ENCODE measurements around the gene TMEM161A. TPM values are rescaled to one million over a fixed set of nuclear protein-coding genes. Genes with fewer than 3 reads are reported as not detected.

TMEM161A gene
- total and polyA plus RNA-seq, 2 of the 13 experiments (the other 11 are each of a cell fraction or from before 2014, with no cell fraction given) = 25.9 to 31.4 TPM

- TF ChIP-seq, protein P1, sequence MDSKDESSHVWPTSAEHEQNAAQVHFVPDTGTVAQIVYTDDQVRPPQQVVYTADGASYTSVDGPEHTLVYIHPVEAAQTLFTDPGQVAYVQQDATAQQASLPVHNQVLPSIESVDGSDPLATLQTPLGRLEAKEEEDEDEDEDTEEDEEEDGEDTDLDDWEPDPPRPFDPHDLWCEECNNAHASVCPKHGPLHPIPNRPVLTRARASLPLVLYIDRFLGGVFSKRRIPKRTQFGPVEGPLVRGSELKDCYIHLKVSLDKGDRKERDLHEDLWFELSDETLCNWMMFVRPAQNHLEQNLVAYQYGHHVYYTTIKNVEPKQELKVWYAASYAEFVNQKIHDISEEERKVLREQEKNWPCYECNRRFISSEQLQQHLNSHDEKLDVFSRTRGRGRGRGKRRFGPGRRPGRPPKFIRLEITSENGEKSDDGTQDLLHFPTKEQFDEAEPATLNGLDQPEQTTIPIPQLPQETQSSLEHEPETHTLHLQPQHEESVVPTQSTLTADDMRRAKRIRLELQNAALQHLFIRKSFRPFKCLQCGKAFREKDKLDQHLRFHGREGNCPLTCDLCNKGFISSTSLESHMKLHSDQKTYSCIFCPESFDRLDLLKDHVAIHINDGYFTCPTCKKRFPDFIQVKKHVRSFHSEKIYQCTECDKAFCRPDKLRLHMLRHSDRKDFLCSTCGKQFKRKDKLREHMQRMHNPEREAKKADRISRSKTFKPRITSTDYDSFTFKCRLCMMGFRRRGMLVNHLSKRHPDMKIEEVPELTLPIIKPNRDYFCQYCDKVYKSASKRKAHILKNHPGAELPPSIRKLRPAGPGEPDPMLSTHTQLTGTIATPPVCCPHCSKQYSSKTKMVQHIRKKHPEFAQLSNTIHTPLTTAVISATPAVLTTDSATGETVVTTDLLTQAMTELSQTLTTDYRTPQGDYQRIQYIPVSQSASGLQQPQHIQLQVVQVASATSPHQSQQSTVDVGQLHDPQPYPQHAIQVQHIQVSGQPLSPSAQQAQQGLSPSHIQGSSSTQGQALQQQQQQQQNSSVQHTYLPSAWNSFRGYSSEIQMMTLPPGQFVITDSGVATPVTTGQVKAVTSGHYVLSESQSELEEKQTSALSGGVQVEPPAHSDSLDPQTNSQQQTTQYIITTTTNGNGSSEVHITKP (CRISPR knock-in tag; IDR thresholded peaks at IDR 0.05; ENCODE audit: low read depth) = no peak
- TF ChIP-seq JUN (CRISPR knock-in tag; IDR thresholded peaks at IDR 0.05) (no peak), MTA1 (CRISPR knock-in tag; IDR thresholded peaks at IDR 0.05; ENCODE audit: borderline replicate concordance) (no peak), ZNF253 (CRISPR knock-in tag; IDR thresholded peaks at IDR 0.05; ENCODE audit: borderline replicate concordance) (no peak), PAX8 (CRISPR knock-in tag; IDR thresholded peaks at IDR 0.05; ENCODE audit: borderline replicate concordance) (no peak), ZNF746 (CRISPR knock-in tag; IDR thresholded peaks at IDR 0.05) (no peak), ZC3H13 (CRISPR knock-in tag; IDR thresholded peaks at IDR 0.05) (no peak), ZNF326 (CRISPR knock-in tag; IDR thresholded peaks at IDR 0.05; ENCODE audit: borderline replicate concordance) (no peak), TCF7 (IDR thresholded peaks at IDR 0.05; ENCODE audit: low read depth) (no peak), ZNF256 (CRISPR knock-in tag; conservative IDR thresholded peaks at IDR 0.05) (no peak), ZBTB21 (CRISPR knock-in tag; IDR thresholded peaks at IDR 0.05) (no peak), ZNF230 (CRISPR knock-in tag; IDR thresholded peaks at IDR 0.05) (peak; percentile 59; the same call in 1 of the 2 replicates), NFAT5 (CRISPR knock-in tag; IDR thresholded peaks at IDR 0.05) (no peak), NFIB (CRISPR knock-in tag; IDR thresholded peaks at IDR 0.05; ENCODE audit: borderline replicate concordance) (no peak), NFE2L1 (CRISPR knock-in tag; IDR thresholded peaks at IDR 0.05; ENCODE audit: borderline replicate concordance) (no peak), YY1 (IDR thresholded peaks at IDR 0.05; ENCODE audit: insufficient read depth, insufficient replicate concordance, low read depth, low read length) (no peak), SP5 (CRISPR knock-in tag; IDR thresholded peaks at IDR 0.05; ENCODE audit: borderline replicate concordance, low read depth) (no peak; the same call in 1 of the 2 replicates)
Observed at GRCh38 chr19:19170053-19170872, 32.0 kb upstream of the TMEM161A start, which contains the start of gene MEF2B (continued).
